Gastroesophageal sphincter (tissue), 4 donors: Measurements from ENCODE around the gene SPINK4. TPM values are rescaled to one million over a fixed set of nuclear protein-coding genes. Genes with fewer than 3 reads are reported as not detected.

Experiments
- ATAC-seq: fragments of 150-250 bp; one replicate; pipeline ENCODE4 v1.9.1; 2016; ENCODE audit warnings: mild to moderate bottlenecking, moderate library complexity
- H3K27ac ChIP-seq, 4 donors: fragments of 200-600 bp; sonication (generic) in 3 of 4; 1 replicate in 3 of 4; 2 replicates in 1 of 4; pipeline ENCODE4 v1.5.1; 2016 to 2019
- H3K27me3 ChIP-seq: fragments of 200-600 bp; sonication (generic); one replicate; pipeline ENCODE4 v1.5.1; 2019
- H3K36me3 ChIP-seq, 2 donors: fragments of 200-600 bp; sonication (generic); one replicate each; pipeline ENCODE4 v1.5.1; 2019; ENCODE audit warnings: control low read depth in 1 of 2
- H3K4me1 ChIP-seq, 3 donors: fragments of 200-600 bp; sonication (generic); 1 replicate in 2 of 3; 2 replicates in 1 of 3; pipeline ENCODE4 v1.5.1; 2016 to 2019; ENCODE audit warnings: control low read depth in 2 of 3
- H3K4me3 ChIP-seq, 2 donors: fragments of 200-600 bp; sonication (generic); one replicate each; pipeline ENCODE4 v1.5.1; 2019; ENCODE audit warnings: mild to moderate bottlenecking in 1 of 2, moderate library complexity in 1 of 2
- H3K9me3 ChIP-seq, 3 donors: fragments of 200-600 bp; sonication (generic); one replicate each; pipeline ENCODE4 v1.5.1; 2017 to 2019; ENCODE audit warnings: control low read depth in 2 of 3
- EP300 ChIP-seq: sonication (generic); formaldehyde crosslinking; IDR thresholded peaks from one replicate; pipeline ENCODE4 v1.6.1; 2017; ENCODE audit warnings: antibody characterized with exemption, mild to moderate bottlenecking
- POLR2A ChIP-seq, 2 donors: fragments of 450-650 bp; IDR thresholded peaks; one replicate each; pipeline ENCODE4 v1.6.1; 2017; ENCODE audit warnings: antibody characterized with exemption in 2 of 2, mild to moderate bottlenecking in 2 of 2, moderate library complexity in 1 of 2
- POLR2AphosphoS5 ChIP-seq: sonication (generic); formaldehyde crosslinking; IDR thresholded peaks from one replicate; pipeline ENCODE4 v1.6.1; 2017; ENCODE audit warnings: antibody characterized with exemption
- WGBS, 2 donors: methylation state at CpG; one replicate each; pipeline ENCODE4 v1.1.5; 2018; ENCODE audit warnings: low coverage in 1 of 2; 5-methylcytosine and 5-hydroxymethylcytosine counted together
- total RNA-seq, 4 donors: library from RNA; depleted of rRNA; stranded (reverse); fragments of >200 nt; gene quantifications; one replicate each; pipeline ENCODE4 v1.1.0, GENCODE V29; 2016
- TF ChIP-seq, protein P1 (sequence below), 4 experiments: fragments of 200-600 bp in 2 of 4; fragments of 450-650 bp in 2 of 4; sonication (generic) in 1 of 4; IDR thresholded peaks; one replicate each; pipeline ENCODE4 v1.5.1; 2017 to 2019; ENCODE audit warnings: antibody characterized with exemption in 4 of 4, mild to moderate bottlenecking in 2 of 4, moderate library complexity in 2 of 4

The SPINK4 gene
- total RNA-seq, 4 donors from 2014 or later = not detected

- Histone ChIP-seq H3K9me3 (no peaks in the 10 kb centered on the region), H3K27ac (no peak overlapping the region), H3K4me1 (peaks cover 5 to 84% (median 15%) of the 10 kb centered on the region in 3 donors), H3K27me3 (no peaks in the 10 kb centered on the region), H3K36me3 (peaks cover 4 to 91% of the 10 kb centered on the region in 2 donors), H3K4me3 (no peak overlapping the region)
- WGBS, 2 donors = 60% methylated on average over 1 of the region's 1 CpG; no CpG with 5 or more reads in 1 of the 2 donors
- ATAC-seq = peak; percentile 46
- TF ChIP-seq POLR2A (IDR thresholded peaks at IDR 0.05) (no peak), POLR2AphosphoS5 (no peak), EP300 (no peak)
- TF ChIP-seq, protein P1, sequence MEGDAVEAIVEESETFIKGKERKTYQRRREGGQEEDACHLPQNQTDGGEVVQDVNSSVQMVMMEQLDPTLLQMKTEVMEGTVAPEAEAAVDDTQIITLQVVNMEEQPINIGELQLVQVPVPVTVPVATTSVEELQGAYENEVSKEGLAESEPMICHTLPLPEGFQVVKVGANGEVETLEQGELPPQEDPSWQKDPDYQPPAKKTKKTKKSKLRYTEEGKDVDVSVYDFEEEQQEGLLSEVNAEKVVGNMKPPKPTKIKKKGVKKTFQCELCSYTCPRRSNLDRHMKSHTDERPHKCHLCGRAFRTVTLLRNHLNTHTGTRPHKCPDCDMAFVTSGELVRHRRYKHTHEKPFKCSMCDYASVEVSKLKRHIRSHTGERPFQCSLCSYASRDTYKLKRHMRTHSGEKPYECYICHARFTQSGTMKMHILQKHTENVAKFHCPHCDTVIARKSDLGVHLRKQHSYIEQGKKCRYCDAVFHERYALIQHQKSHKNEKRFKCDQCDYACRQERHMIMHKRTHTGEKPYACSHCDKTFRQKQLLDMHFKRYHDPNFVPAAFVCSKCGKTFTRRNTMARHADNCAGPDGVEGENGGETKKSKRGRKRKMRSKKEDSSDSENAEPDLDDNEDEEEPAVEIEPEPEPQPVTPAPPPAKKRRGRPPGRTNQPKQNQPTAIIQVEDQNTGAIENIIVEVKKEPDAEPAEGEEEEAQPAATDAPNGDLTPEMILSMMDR (IDR thresholded peaks at IDR 0.05) = no peak
These were observed 57.5 kb downstream of the SPINK4 start for GRCh38 chr9:33297432-33297831.

Other genes starting within 250 kb of the SPINK4 start
- 10 to 100 TPM; 20.0 to 51.1 (median 25.4) TPM for gene APTX, start 238.5 kb upstream of the SPINK4 start, total RNA-seq
- 100 to 1,000 TPM in 2 of 4 donors, 10 to 100 TPM in 2; 75.6 to 111 (median 96.5) TPM for gene DNAJA1, start 214.9 kb upstream of the SPINK4 start, total RNA-seq
- 10 to 100 TPM; 19.7 to 24.2 (median 21.9) TPM for gene SMU1, start 163.5 kb upstream of the SPINK4 start, total RNA-seq
- 10 to 100 TPM; 22.9 to 43.3 (median 31.0) TPM for gene B4GALT1, start 72.8 kb upstream of the SPINK4 start, total RNA-seq
- 100 to 1,000 TPM; 128 to 165 (median 139) TPM for gene BAG1, start 24.5 kb downstream of the SPINK4 start, total RNA-seq
- 10 to 100 TPM; 45.6 to 89.0 (median 59.3) TPM for gene CHMP5, start 24.9 kb downstream of the SPINK4 start, total RNA-seq
- 10 to 100 TPM; 31.7 to 53.9 (median 42.3) TPM for gene NFX1, start 50.3 kb downstream of the SPINK4 start, total RNA-seq
- 1 to 10 TPM; 1.2 to 2.0 (median 1.6) TPM for gene AQP7, start 162.4 kb downstream of the SPINK4 start, total RNA-seq
- gene AQP3, start 207.4 kb downstream of the SPINK4 start, total RNA-seq = 100 to 1,000 TPM in 1 of 4 donors, 10 to 100 TPM in 2, 1 to 10 TPM in 1; 3.9 to 100 (median 15.5) TPM
- gene NOL6, start 233.8 kb downstream of the SPINK4 start, total RNA-seq = 10 to 100 TPM in 3 of 4 donors, 1 to 10 TPM in 1; 9.0 to 21.4 (median 16.1) TPM